ENCODE measurements around the gene NENF.
"Not testable (repeated sequence)": the region's sequence is repeated elsewhere in the genome, so short reads cannot be mapped to it uniquely, and the experiment has no call there.

Gene NENF

DNA sequence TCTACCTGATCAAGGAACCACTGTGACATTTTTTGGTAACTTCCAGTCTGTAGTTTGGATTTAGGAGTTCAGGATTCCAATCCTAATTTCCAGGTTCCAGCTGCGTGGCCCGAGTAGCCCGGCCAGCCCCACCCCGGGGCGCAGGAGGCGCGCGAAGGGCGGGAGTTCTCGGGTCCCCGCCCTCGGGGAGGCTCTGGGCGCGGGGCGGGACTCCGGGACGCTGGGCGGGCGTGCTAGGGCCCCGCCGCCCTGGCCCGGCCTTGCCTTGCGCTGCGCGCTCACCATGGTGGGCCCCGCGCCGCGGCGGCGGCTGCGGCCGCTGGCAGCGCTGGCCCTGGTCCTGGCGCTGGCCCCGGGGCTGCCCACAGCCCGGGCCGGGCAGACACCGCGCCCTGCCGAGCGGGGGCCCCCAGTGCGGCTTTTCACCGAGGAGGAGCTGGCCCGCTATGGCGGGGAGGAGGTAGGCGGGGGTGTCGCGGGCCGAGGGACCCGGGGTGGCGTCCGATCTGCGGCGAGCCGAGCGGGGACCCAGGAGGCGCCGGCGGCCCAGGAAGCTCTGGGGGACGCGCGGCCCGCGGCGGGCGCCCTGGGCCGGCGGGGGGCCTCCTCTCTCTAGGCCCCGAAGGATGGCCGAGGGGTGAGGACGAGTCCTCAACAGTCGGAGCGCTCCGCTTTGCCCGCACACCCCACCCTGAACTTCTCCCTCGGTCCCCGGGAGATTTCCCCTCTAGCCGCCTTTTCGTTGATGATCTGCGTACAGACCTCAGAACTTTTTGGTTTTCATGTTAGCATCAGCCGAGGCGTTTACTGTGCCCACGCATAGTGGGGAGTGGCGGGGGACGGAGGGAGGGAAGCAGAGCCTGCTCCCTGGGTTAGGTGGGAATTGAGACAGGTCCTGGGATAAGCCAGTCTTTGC is at the start of gene NENF:
TSS of gene NENF (plus strand) at position 260 of the 916 bp plus-strand sequence. CDS start at position 284, 24 bp downstream.
- no peak for FAIRE-seq

DNA sequence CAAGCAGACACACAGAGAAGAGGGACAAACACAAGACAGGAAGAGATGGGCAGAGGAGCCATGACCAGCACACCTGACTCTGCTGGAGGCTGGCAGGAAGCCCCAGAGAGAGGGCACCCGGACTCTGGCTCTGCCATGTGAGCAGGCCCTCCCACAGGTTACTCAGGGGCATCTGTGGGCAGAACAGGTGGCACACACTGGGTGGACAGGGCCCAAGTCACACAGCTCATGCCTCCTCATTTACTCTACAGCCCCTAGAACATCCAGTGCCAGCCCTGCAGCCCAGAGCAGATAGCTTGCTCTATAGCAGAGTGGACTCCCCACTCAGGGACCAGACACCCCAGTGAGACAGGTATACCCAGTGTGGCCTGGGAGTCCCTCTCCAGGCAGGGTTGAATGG is 46.7 kb upstream of the NENF start:
- no peak for FAIRE-seq

GRCh38 chr1:212388985-212389716 is 43.6 kb upstream of the NENF start:
- no peak for FAIRE-seq

- not testable (repeated sequence) for FAIRE-seq
Observed at GRCh38 chr1:212395678-212396437, 36.9 kb upstream of the NENF start.

DNA sequence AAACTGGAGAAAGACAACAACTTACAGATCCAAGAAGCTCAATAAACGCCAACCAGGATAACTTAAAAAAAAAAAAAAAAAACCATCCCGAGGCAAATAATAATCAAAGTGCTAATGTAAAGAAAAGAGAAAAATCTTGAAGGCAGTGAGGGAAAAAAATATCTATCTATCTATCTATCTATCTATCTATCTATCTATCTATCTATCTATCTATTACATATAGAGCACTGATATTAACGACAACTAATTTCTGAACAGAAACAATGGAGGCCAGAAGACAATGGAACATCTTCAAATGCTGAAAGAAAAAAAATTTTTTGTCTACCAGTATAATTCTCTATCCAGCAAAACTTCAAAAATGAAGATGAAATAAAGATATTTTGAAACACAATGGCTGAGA is 36.1 kb upstream of the NENF start:
- no peak for FAIRE-seq

- no peak for FAIRE-seq
Observed at GRCh38 chr1:212397171-212397570, 35.5 kb upstream of the NENF start.

- FAIRE-seq = no peak
Observed at GRCh38 chr1:212401042-212401441, 31.7 kb upstream of the NENF start.

GRCh38 chr1:212401838-212402582 is 30.7 kb upstream of the NENF start:
- no peak for FAIRE-seq

GRCh38 chr1:212402666-212403321 is 29.9 kb upstream of the NENF start:
- no peak for FAIRE-seq

GRCh38 chr1:212410231-212410820 is 22.4 kb upstream of the NENF start:
- no peak for FAIRE-seq

- FAIRE-seq = no peak
Observed at GRCh38 chr1:212412374-212412773, 20.3 kb upstream of the NENF start.

GRCh38 chr1:212413902-212414327 is 18.8 kb upstream of the NENF start:
- no peak for FAIRE-seq

GRCh38 chr1:212414328-212415106 is 18.2 kb upstream of the NENF start, which contains the start of gene PACC1:
TSS of gene PACC1 (minus strand) at chr1:212414886. CDS start at chr1:212414757, 129 bp downstream.
- FAIRE-seq = no peak

GRCh38 chr1:212415107-212415841 is 17.4 kb upstream of the NENF start:
- FAIRE-seq = no peak

DNA sequence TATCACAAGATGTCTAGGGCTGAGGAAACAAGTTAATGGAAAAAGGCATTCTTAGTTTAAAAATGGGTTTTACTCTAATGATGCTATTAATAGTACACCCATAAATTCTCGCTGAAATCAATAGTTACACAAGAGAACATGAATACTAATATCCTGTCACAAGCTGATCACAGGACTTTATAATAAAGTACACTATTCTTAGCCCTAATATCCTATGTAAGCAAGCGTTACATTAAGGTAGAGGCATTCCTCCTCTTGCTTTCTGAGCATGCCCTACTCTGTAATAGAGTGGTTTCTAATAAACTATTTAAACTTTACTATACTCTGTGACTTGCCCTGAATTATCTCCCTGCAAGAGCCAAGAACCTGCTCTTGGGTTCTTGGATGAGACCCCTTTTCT is 11.6 kb upstream of the NENF start:
- FAIRE-seq = no peak

GRCh38 chr1:212423879-212424278 is 8.8 kb upstream of the NENF start:
- no peak for FAIRE-seq

- no peak for FAIRE-seq
Observed at GRCh38 chr1:212428496-212428895, 4.2 kb upstream of the NENF start.

DNA sequence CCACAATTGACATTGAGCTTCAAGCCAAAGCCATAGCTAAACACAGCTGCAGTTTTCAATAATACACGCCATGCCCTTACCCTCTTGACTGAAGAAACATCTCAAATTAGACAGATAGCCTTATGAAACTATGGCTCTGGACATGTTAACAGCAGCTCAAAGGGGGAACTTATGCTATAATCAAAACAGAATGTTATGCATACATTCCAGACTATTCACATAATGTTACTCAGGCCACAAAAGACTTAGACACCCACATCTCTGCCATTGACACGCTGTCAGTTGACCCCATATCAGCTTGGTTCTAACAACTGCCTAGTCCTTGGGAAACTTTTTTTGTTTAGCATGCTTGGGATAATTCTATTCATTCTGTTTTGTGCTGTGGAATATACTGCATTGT is 2.3 kb upstream of the NENF start:
- no peak for FAIRE-seq

DNA sequence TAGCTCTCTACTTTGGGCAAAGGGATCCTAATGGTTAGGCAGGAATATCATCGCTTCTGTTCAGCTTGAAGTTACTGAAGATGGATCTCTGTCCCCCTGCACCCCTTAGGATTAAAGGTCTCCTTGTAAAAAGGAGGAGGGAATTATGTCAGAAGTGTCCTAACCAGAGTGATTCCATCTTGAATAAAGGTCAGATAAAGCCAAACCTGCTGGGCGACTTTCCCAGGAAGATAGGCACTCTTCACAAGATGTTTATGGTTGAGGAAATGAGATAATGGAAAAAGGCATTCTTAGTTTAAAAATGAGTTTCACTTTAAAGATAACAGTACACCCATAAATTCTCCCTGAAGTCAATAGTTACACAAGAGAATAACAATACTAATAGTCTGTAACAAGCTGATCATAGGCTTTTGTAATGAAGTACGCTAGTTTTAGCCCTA is 1.7 kb upstream of the NENF start:
- no peak for FAIRE-seq

- no peak for FAIRE-seq
Observed at GRCh38 chr1:212431644-212432043, 1.1 kb upstream of the NENF start.

All from endometrium (tissue), 2 donors.